HCT116 (cell line): ENCODE data around the gene SUSD6. TPM values are rescaled to one million over a fixed set of nuclear protein-coding genes. Genes with fewer than 3 reads are reported as not detected.
"Not testable (repeated sequence)": the region's sequence is repeated elsewhere in the genome, so short reads cannot be mapped to it uniquely, and the experiment has no call there.

ENCODE experiments used
- ATAC-seq: fragments of 200-7000 bp; cut with Tn5 transposase; 2 replicates; pipeline ENCODE4 v1.9.1; 2020; ENCODE audit warnings: mild to moderate bottlenecking, moderate library complexity
- BruUV-seq: library from RNA; stranded (reverse); fragments of 400-500 nt; replicated peaks from 2 replicates; lab custom pipeline; 2021; lab: Mats Ljungman, UMichigan
- CTCF ChIA-PET: fragments of 300-600 bp; sonication (Branson Sonifier 250); formaldehyde crosslinking; loops from one replicate; lab custom pipeline; 2021; ENCODE audit warnings: antibody characterized with exemption; lab: Charles Lee
- POLR2A ChIA-PET: fragments of 300-600, 350-600 bp; sonication (Branson Sonifier 250); formaldehyde crosslinking; loops from one replicate; lab custom pipeline; 2021; ENCODE audit warnings: antibody characterized with exemption; lab: Charles Lee
- RAD21 ChIA-PET, 2 experiments: fragments of 300-600 bp; sonication (Branson Sonifier 250); formaldehyde crosslinking; loops; one replicate each; lab custom pipeline; 2023; ENCODE audit warnings: low total read pairs in 2 of 2; ENCODE audit not compliant: uncharacterized antibody in 2 of 2, unreplicated experiment in 2 of 2, low non-redundant PET in 1 of 2; lab: Charles Lee
- DNase-seq: peaks from one replicate; pipeline ENCODE4 v3.0.0-alpha.2; 2010; ENCODE audit warnings: low read depth, low spot score
- H2AFZ ChIP-seq: fragments of 200-600 bp; shearing (Covaris generic), sonication (generic); 2 replicates; pipeline ENCODE4 v1.6.1; 2017; ENCODE audit warnings: low read depth, mixed run types, mixed read lengths, antibody characterized with exemption, low read length; ENCODE audit not compliant: poor library complexity, severe bottlenecking
- H3K27ac ChIP-seq: 2 replicates; pipeline ENCODE4 v1.5.1; 2012; ENCODE audit warnings: low read depth, low read length
- H3K27me3 ChIP-seq: fragments of 200-600 bp; sonication (generic); 2 replicates; pipeline ENCODE4 v1.6.1; 2016; ENCODE audit warnings: mixed run types, low read length, mixed read lengths; ENCODE audit not compliant: insufficient read depth
- H3K36me3 ChIP-seq, 2 experiments: fragments of 200-500 bp in 1 of 2; fragments of 200-600 bp in 1 of 2; sonication (Bioruptor generic) in 1 of 2; sonication (generic) in 1 of 2; 2 replicates each; pipeline versions ENCODE4 v1.5.1 to v1.6.1; 2014 to 2016; ENCODE audit warnings: low read length in 2 of 2, inconsistent platforms in 1 of 2, mixed read lengths in 1 of 2, mixed run types in 1 of 2; ENCODE audit not compliant: insufficient read depth in 2 of 2, control insufficient read depth in 1 of 2
- H3K4me1 ChIP-seq, 2 experiments: fragments of 200-600 bp in 1 of 2; sonication (generic) in 1 of 2; 2 replicates each; pipeline versions ENCODE4 v1.5.1 to v1.6.1; 2012 to 2017; ENCODE audit warnings: low read length in 2 of 2, inconsistent platforms in 1 of 2, mild to moderate bottlenecking in 1 of 2, mixed read lengths in 1 of 2, mixed run types in 1 of 2, moderate library complexity in 1 of 2; ENCODE audit not compliant: insufficient read depth in 2 of 2, control insufficient read depth in 1 of 2
- H3K4me2 ChIP-seq: fragments of 200-600 bp; sonication (generic); 2 replicates; pipeline ENCODE4 v1.6.1; 2017; ENCODE audit warnings: mixed run types, low read length, mixed read lengths
- H3K4me3 ChIP-seq, 2 experiments: fragments of 200-600 bp in 1 of 2; sonication (generic) in 1 of 2; replicated peaks in 1 of 2; 2 replicates each; pipeline ENCODE4 v1.5.1; 2011 to 2016; ENCODE audit warnings: low read length in 2 of 2, control low read depth in 1 of 2, low read depth in 1 of 2, mild to moderate bottlenecking in 1 of 2, mixed read lengths in 1 of 2, mixed run types in 1 of 2
- H3K79me2 ChIP-seq: fragments of 200-600 bp; sonication (generic); 2 replicates; pipeline ENCODE4 v1.6.1; 2017; ENCODE audit warnings: mild to moderate bottlenecking, mixed run types, low read length, moderate library complexity, mixed read lengths; ENCODE audit not compliant: insufficient read depth
- H3K9ac ChIP-seq: fragments of 200-600 bp; sonication (generic); 2 replicates; pipeline ENCODE4 v1.6.1; 2016; ENCODE audit warnings: low read length, mixed read lengths
- H3K9me2 ChIP-seq: fragments of 200-600 bp; sonication (generic), shearing (Covaris generic); 2 replicates; pipeline ENCODE4 v1.6.1; 2017; ENCODE audit warnings: mixed run types, mild to moderate bottlenecking, moderate library complexity; ENCODE audit not compliant: insufficient read depth
- H3K9me3 ChIP-seq, 2 experiments: fragments of 200-500 bp in 1 of 2; fragments of 200-600 bp in 1 of 2; sonication (Bioruptor generic) in 1 of 2; sonication (generic) in 1 of 2; 2 replicates each; pipeline ENCODE4 v1.6.1; 2014 to 2017; ENCODE audit warnings: low read length in 2 of 2, mixed read lengths in 2 of 2, inconsistent platforms in 1 of 2, low read depth in 1 of 2, mild to moderate bottlenecking in 1 of 2, mixed run types in 1 of 2, moderate library complexity in 1 of 2; ENCODE audit not compliant: control insufficient read depth in 1 of 2, insufficient read depth in 1 of 2
- H4K20me1 ChIP-seq: fragments of 200-600 bp; sonication (generic), shearing (Covaris generic); 2 replicates; pipeline ENCODE4 v1.6.1; 2017; ENCODE audit warnings: mixed run types, mild to moderate bottlenecking, moderate library complexity; ENCODE audit not compliant: insufficient read depth
- CBX3 ChIP-seq: IDR thresholded peaks from 2 replicates; pipeline ENCODE4 v1.6.1; 2012; ENCODE audit warnings: low read depth
- CEBPB ChIP-seq: IDR thresholded peaks from 2 replicates; pipeline ENCODE4 v1.6.1; 2012; ENCODE audit warnings: low read depth
- CTCF ChIP-seq, 3 experiments: fragments of 200-600 bp in 1 of 3; sonication (generic) in 1 of 3; IDR thresholded peaks in 2 of 3; conservative IDR thresholded peaks in 1 of 3; 2 replicates each; pipeline ENCODE4 v1.5.1; 2012 to 2017; ENCODE audit warnings: low read depth in 2 of 3, low read length in 2 of 3, antibody characterized with exemption in 1 of 3, borderline replicate concordance in 1 of 3, control low read depth in 1 of 3, mild to moderate bottlenecking in 1 of 3, mixed read lengths in 1 of 3, mixed run types in 1 of 3, moderate library complexity in 1 of 3; ENCODE audit not compliant: insufficient read depth in 1 of 3
- ELF1 ChIP-seq: IDR thresholded peaks from 2 replicates; pipeline ENCODE4 v1.6.1; 2012; ENCODE audit warnings: low read depth, borderline replicate concordance
- EZH2phosphoT487 ChIP-seq: fragments of 200-600 bp; IDR thresholded peaks from 2 replicates; pipeline ENCODE4 v1.6.1; 2018; ENCODE audit warnings: antibody characterized with exemption, borderline replicate concordance
- RAD21 ChIP-seq: IDR thresholded peaks from 2 replicates; pipeline ENCODE4 v1.6.1; 2012; ENCODE audit warnings: low read depth, mild to moderate bottlenecking
- REST ChIP-seq: IDR thresholded peaks from 2 replicates; pipeline ENCODE4 v1.6.1; 2012; ENCODE audit warnings: low read depth
- YY1 ChIP-seq: IDR thresholded peaks from 2 replicates; pipeline ENCODE4 v1.6.1; 2011; ENCODE audit warnings: low read length, low read depth, moderate library complexity, mild to moderate bottlenecking; ENCODE audit not compliant: insufficient replicate concordance; ENCODE audit errors: extremely low read depth
- ZBTB33 ChIP-seq: IDR thresholded peaks from 2 replicates; pipeline ENCODE4 v1.6.1; 2011; ENCODE audit warnings: mild to moderate bottlenecking, low read length, moderate library complexity; ENCODE audit not compliant: insufficient replicate concordance; ENCODE audit errors: extremely low read depth
- ZFX ChIP-seq: fragments of 450-650 bp; IDR thresholded peaks from 2 replicates; pipeline ENCODE4 v1.6.1; 2017
- ZNF274 ChIP-seq: fragments of 200-500 bp; sonication (Bioruptor generic); IDR thresholded peaks from 2 replicates; pipeline ENCODE4 v1.6.1; 2014; ENCODE audit warnings: mild to moderate bottlenecking, low read depth, low read length, inconsistent platforms
- intact Hi-C: fragments of 100-400 bp; cut with micrococcal nuclease; formaldehyde crosslinking; loops from 2 replicates; pipeline ENCODE4 v1.10.0; 2022
- total RNA-seq: library from RNA; stranded (reverse); gene quantifications from one replicate; pipeline ENCODE4 v1.2.1, GENCODE V29; 2021; ENCODE audit not compliant: unreplicated experiment

SUSD6 gene
- total RNA-seq, 1 experiment from 2014 or later, result 6.4 TPM

- TF ChIP-seq REST, result no peak
- no peak for TF ChIP-seq CTCF (IDR thresholded peaks at IDR 0.05 in 2 of 3, conservative IDR thresholded peaks at IDR 0.05 in 1 of 3; ENCODE audit: borderline replicate concordance in 1 of 3, insufficient read depth in 1 of 3, low read depth in 2 of 3, low read length in 2 of 3)
- no peak for TF ChIP-seq CBX3
Observed at GRCh38 chr14:69594846-69595245, 16.6 kb upstream of the SUSD6 start (continued).

GRCh38 chr14:69595336-69595735, 16.1 kb upstream of the SUSD6 start:
- H3K4me2 ChIP-seq, result no peak overlapping the region
- no peaks in the 10 kb centered on the region for H3K9me3 ChIP-seq
- H3K36me3 ChIP-seq, result no peaks in the 10 kb centered on the region
- H3K4me1 ChIP-seq, result no peaks in the 10 kb centered on the region
- intact Hi-C loops, result no loop called here
- H4K20me1 ChIP-seq, result no peaks in the 10 kb centered on the region
- H3K27ac ChIP-seq, result no peak overlapping the region
- no TSS peak for BruUV-seq
- CTCF ChIA-PET, result interaction anchor here (0.9 kb wide), 1 partner anchor 15 kb away, joined by 3 read pairs; no protein-coding TSS in a partner anchor
- POLR2A ChIA-PET, result no interaction called here
- TF ChIP-seq ELF1, result no peak
- no peak for TF ChIP-seq EZH2phosphoT487
- TF ChIP-seq ZFX, result no peak
- TF ChIP-seq YY1, result no peak
- TF ChIP-seq ZBTB33, result no peak
- no peak for TF ChIP-seq RAD21
- no peak for TF ChIP-seq ZNF274
- no peak for TF ChIP-seq CEBPB
- TF ChIP-seq CBX3, result no peak
- no peak overlapping the region for H3K4me3 ChIP-seq
- RAD21 ChIA-PET, result no interaction called here
- no peaks in the 10 kb centered on the region for H3K27me3 ChIP-seq
- H3K9ac ChIP-seq, result no peak overlapping the region
- H2AFZ ChIP-seq, result no peak overlapping the region
- no peak for ATAC-seq
- no peaks in the 10 kb centered on the region for H3K79me2 ChIP-seq
- no peak for DNase-seq
- no peaks in the 10 kb centered on the region for H3K9me2 ChIP-seq

GRCh38 chr14:69599431-69599830, 12.0 kb upstream of the SUSD6 start:
- POLR2A ChIA-PET, ATAC-seq, H4K20me1 ChIP-seq, H3K27ac ChIP-seq, H3K4me2 ChIP-seq, intact Hi-C loops, H3K9ac ChIP-seq, H3K9me2 ChIP-seq, H3K9me3 ChIP-seq, RAD21 ChIA-PET, H3K4me1 ChIP-seq, BruUV-seq, DNase-seq, H2AFZ ChIP-seq, H3K79me2 ChIP-seq, H3K4me3 ChIP-seq, H3K36me3 ChIP-seq, H3K27me3 ChIP-seq: not testable (repeated sequence)
- CTCF ChIA-PET, result interaction anchor here (1.2 kb wide), 1 partner anchor 9 kb away, joined by 3 read pairs; no protein-coding TSS in a partner anchor
